ENCODE data around the gene ZNF558.
"Not testable (repeated sequence)": the region's sequence is repeated elsewhere in the genome, so short reads cannot be mapped to it uniquely, and the experiment has no call there.

The ZNF558 gene

GRCh38 chr19:8794823-8795222 lies 37.3 kb downstream of the ZNF558 start:
- DNase-seq = no peak

GRCh38 chr19:8773587-8773986 lies 58.5 kb downstream of the ZNF558 start:
- not testable (repeated sequence) for DNase-seq

DNA sequence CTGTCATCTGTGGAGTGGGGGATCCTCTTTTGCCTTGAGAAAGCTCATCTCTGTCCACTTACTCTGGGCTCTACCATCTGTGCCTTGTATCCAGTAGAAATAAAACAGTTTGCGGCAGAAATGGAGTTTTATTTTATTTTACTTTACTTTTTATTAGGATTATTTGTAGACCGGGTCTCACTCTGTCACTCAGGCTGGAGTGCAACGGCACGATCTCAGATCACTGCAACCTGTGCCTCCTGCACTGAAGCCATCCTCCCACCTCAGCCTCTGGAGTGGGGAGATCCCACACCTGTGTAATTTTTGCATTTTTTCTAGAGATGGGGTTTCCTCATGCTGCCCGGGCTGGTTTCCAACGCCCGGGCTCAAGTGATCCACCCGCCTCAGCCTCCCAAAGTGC lies 62.8 kb downstream of the ZNF558 start:
- not testable (repeated sequence) for DNase-seq

GRCh38 chr19:8767257-8767656 lies 64.8 kb downstream of the ZNF558 start:
- not testable (repeated sequence) for DNase-seq

All from activated effector memory CD4-positive, alpha-beta T cell treated with anti-CD3 and anti-CD28 coated beads, Interleukin-2, amount 50 U/mL, for 16 hours (primary cell).